IMR-90 (cell line): ENCODE results near the gene SLC39A11. TPM values are rescaled to one million over a fixed set of nuclear protein-coding genes. Genes with fewer than 3 reads are reported as not detected.
"Not testable (repeated sequence)": the region's sequence is repeated elsewhere in the genome, so short reads cannot be mapped to it uniquely, and the experiment has no call there.

Experiments
- ATAC-seq: fragments of 200-7000 bp; cut with Tn5 transposase; 2 replicates; pipeline ENCODE4 v1.9.1; 2020; ENCODE audit warnings: low read depth, mild to moderate bottlenecking, moderate library complexity
- BruUV-seq: library from RNA; stranded (reverse); fragments of 400-500 nt; replicated peaks from 2 replicates; lab custom pipeline; 2021; lab: Mats Ljungman, UMichigan
- CTCF ChIA-PET: fragments of 300-600 bp; formaldehyde crosslinking; extraction: SDS; loops from one replicate; lab custom pipeline; 2021; ENCODE audit warnings: antibody characterized with exemption; lab: Yijun Ruan, JAX
- POLR2A ChIA-PET: fragments of 300-600 bp; sonication (Branson Sonifier 250); formaldehyde crosslinking; loops from one replicate; lab custom pipeline; 2022; ENCODE audit warnings: antibody characterized with exemption; ENCODE audit not compliant: unreplicated experiment; lab: Charles Lee
- DNase-seq: peaks from one replicate; pipeline ENCODE4 v3.0.0; 2013
- H2AFZ ChIP-seq: replicated peaks from 2 replicates; pipeline ENCODE3; 2013; ENCODE audit warnings: low read length, mild to moderate bottlenecking; ENCODE audit not compliant: poor library complexity
- H2AK5ac ChIP-seq: 2 replicates; pipeline ENCODE4 v1.6.1; 2013; ENCODE audit warnings: low read depth, low read length, inconsistent platforms
- H2AK9ac ChIP-seq: replicated peaks from 2 replicates; pipeline ENCODE3; 2013; ENCODE audit warnings: mild to moderate bottlenecking, low read depth, low read length, moderate library complexity; ENCODE audit not compliant: poor library complexity
- H2BK120ac ChIP-seq: 2 replicates; pipeline ENCODE4 v1.6.1; 2013; ENCODE audit warnings: low read depth, low read length, inconsistent platforms
- H2BK15ac ChIP-seq: 3 replicates; pipeline ENCODE4 v1.6.1; 2013; ENCODE audit warnings: low read depth, low read length, inconsistent platforms
- H2BK20ac ChIP-seq: 2 replicates; pipeline ENCODE4 v1.6.1; 2013; ENCODE audit warnings: low read depth, mild to moderate bottlenecking, inconsistent platforms, low read length, moderate library complexity
- H2BK5ac ChIP-seq: 2 replicates; pipeline ENCODE4 v1.6.1; 2013; ENCODE audit warnings: mild to moderate bottlenecking, low read depth, low read length, inconsistent platforms; ENCODE audit not compliant: poor library complexity, severe bottlenecking
- H3K14ac ChIP-seq: replicated peaks from 2 replicates; pipeline ENCODE4 v1.6.1; 2013; ENCODE audit warnings: low read depth, low read length, inconsistent platforms
- H3K18ac ChIP-seq: 2 replicates; pipeline ENCODE4 v1.6.1; 2013; ENCODE audit warnings: low read depth, low read length, control low read depth
- H3K23ac ChIP-seq: 2 replicates; pipeline ENCODE4 v1.6.1; 2013; ENCODE audit warnings: low read depth, low read length, inconsistent platforms
- H3K27ac ChIP-seq: 2 replicates; pipeline ENCODE4 v1.5.1; 2013; ENCODE audit warnings: mild to moderate bottlenecking, control low read depth, low read length; ENCODE audit not compliant: insufficient read depth
- H3K27me3 ChIP-seq: 2 replicates; pipeline ENCODE4 v1.6.1; 2013; ENCODE audit warnings: low read length; ENCODE audit not compliant: control insufficient read depth, insufficient read depth
- H3K36me3 ChIP-seq: 2 replicates; pipeline ENCODE4 v1.6.1; 2013; ENCODE audit warnings: low read length, mixed read lengths; ENCODE audit not compliant: control insufficient read depth, insufficient read depth
- H3K4ac ChIP-seq: 2 replicates; pipeline ENCODE4 v1.6.1; 2013; ENCODE audit warnings: low read depth, low read length, inconsistent platforms
- H3K4me1 ChIP-seq: 2 replicates; pipeline ENCODE4 v1.6.1; 2013; ENCODE audit warnings: low read length, mixed read lengths; ENCODE audit not compliant: control insufficient read depth, insufficient read depth
- H3K4me2 ChIP-seq: 2 replicates; pipeline ENCODE4 v1.6.1; 2013; ENCODE audit warnings: low read depth, mild to moderate bottlenecking, control low read depth, low read length, moderate library complexity
- H3K4me3 ChIP-seq: 2 replicates; pipeline ENCODE4 v1.5.1; 2013; ENCODE audit warnings: low read depth, mild to moderate bottlenecking, control low read depth, low read length, moderate library complexity; ENCODE audit not compliant: insufficient read depth
- H3K56ac ChIP-seq: 2 replicates; pipeline ENCODE4 v1.6.1; 2013; ENCODE audit warnings: low read length, inconsistent platforms; ENCODE audit not compliant: insufficient read depth; ENCODE audit errors: extremely low read depth
- H3K79me1 ChIP-seq, 2 experiments: 2 replicates each; pipeline ENCODE4 v1.6.1; 2013; ENCODE audit warnings: low read length in 2 of 2, inconsistent platforms in 1 of 2, low read depth in 1 of 2
- H3K9ac ChIP-seq: 2 replicates; pipeline ENCODE4 v1.6.1; 2013; ENCODE audit warnings: low read depth, low read length, control low read depth
- H3K9me1 ChIP-seq: 2 replicates; pipeline ENCODE4 v1.6.1; 2013; ENCODE audit warnings: low read length, inconsistent platforms; ENCODE audit not compliant: insufficient read depth
- H3K9me3 ChIP-seq: 2 replicates; pipeline ENCODE4 v1.6.1; 2013; ENCODE audit warnings: low read length; ENCODE audit not compliant: control insufficient read depth, insufficient read depth
- H4K20me1 ChIP-seq: 2 replicates; pipeline ENCODE4 v1.6.1; 2013; ENCODE audit warnings: low read length, inconsistent platforms; ENCODE audit not compliant: insufficient read depth
- H4K5ac ChIP-seq: 2 replicates; pipeline ENCODE4 v1.6.1; 2013; ENCODE audit warnings: mild to moderate bottlenecking, low read depth, low read length, control low read depth
- H4K8ac ChIP-seq, 2 experiments: 2 replicates each; pipeline ENCODE4 v1.6.1; 2013; ENCODE audit warnings: low read depth in 2 of 2, low read length in 2 of 2, control low read depth in 1 of 2, inconsistent platforms in 1 of 2
- H4K91ac ChIP-seq: 2 replicates; pipeline ENCODE4 v1.6.1; 2013; ENCODE audit warnings: low read depth, low read length, inconsistent platforms; ENCODE audit not compliant: insufficient read depth
- FOS ChIP-seq: fragments of 150-350 bp; IDR thresholded peaks from 2 replicates; pipeline ENCODE4 v1.6.1; 2016; ENCODE audit warnings: low read depth, low read length
- MAFK ChIP-seq: IDR thresholded peaks from 2 replicates; pipeline ENCODE4 v1.6.1; 2012; ENCODE audit warnings: low read depth, low read length, improper control_type of control experiment
- WGBS, 2 experiments: methylation state at CpG; one replicate each; pipeline versions ENCODE4 v1.1.5 to v1.1.7; 2013; ENCODE audit warnings: missing lambda C conversion rate in 2 of 2; ENCODE audit not compliant: insufficient read length in 1 of 2; ENCODE audit errors: extremely low coverage in 2 of 2; 5-methylcytosine and 5-hydroxymethylcytosine counted together
- dilution Hi-C: fragments of 300-500 bp; cut with HindIII; formaldehyde crosslinking; loops from one replicate; pipeline ENCODE4 v1.14.3; 2018; ENCODE audit warnings: low sequenced_read_pairs; ENCODE audit not compliant: unreplicated experiment
- in situ Hi-C: fragments of 300-500 bp; cut with MboI; formaldehyde crosslinking; loops from 3 replicates; pipeline ENCODE4 v1.14.3; 2019; ENCODE audit warnings: low sequenced_read_pairs, inconsistent platforms, mixed read lengths
- intact Hi-C: fragments of 100-400 bp; cut with micrococcal nuclease; formaldehyde crosslinking; loops from 2 replicates; pipeline ENCODE4 v1.10.0; 2022
- polyA plus RNA-seq, 3 experiments: library from polyadenylated mRNA; depleted of rRNA; stranded (reverse); fragments of >200 nt; gene quantifications; 2 replicates each; pipeline ENCODE4 v1.2.3, GENCODE V29; 2012; ENCODE audit warnings: low replicate concordance in 1 of 3
- total RNA-seq: library from RNA; depleted of rRNA; stranded (reverse); fragments of >200 nt; gene quantifications from 2 replicates; pipeline ENCODE4 v1.2.3, GENCODE V29; 2012

Gene SLC39A11
- total and polyA plus RNA-seq, 2 of the 4 experiments (the other 2 are of a cell fraction), result 8.8 to 14.3 TPM

GRCh38 chr17:73067699-73068098, 24.8 kb downstream of the SLC39A11 start:
- H3K36me3 ChIP-seq, H4K8ac ChIP-seq, H3K9ac ChIP-seq, H2BK120ac ChIP-seq, H2AK9ac ChIP-seq, H3K56ac ChIP-seq, H4K5ac ChIP-seq, H3K4ac ChIP-seq, H2AFZ ChIP-seq, H3K4me3 ChIP-seq, H3K9me3 ChIP-seq, dilution Hi-C loops, H3K14ac ChIP-seq, H4K91ac ChIP-seq, H3K4me2 ChIP-seq, H3K27me3 ChIP-seq, in situ Hi-C loops, H3K18ac ChIP-seq, POLR2A ChIA-PET, BruUV-seq, H2BK20ac ChIP-seq, H2AK5ac ChIP-seq, H3K23ac ChIP-seq: not testable (repeated sequence)
- Histone ChIP-seq H3K4me1 (peaks cover 43% of the 10 kb centered on the region), H4K20me1 (peaks cover 12% of the 10 kb centered on the region), H3K79me1 (peaks cover 7 to 17% of the 10 kb centered on the region in 2 experiments; a peak in 1 of 4 replicates), H3K27ac (peak overlapping the region; percentile 89; the same call in 1 of the 2 replicates), H2BK5ac (peak overlapping the region; percentile 91), H3K9me1 (peaks cover 27% of the 10 kb centered on the region), H2BK15ac (0 out of 3 replicates have a peak overlapping the region, but pooled peaks have one; percentile 81)
- ATAC-seq (peak; percentile 79), DNase-seq (peak; percentile 99)
- peak; percentile 25; the same call in 1 of the 2 replicates for TF ChIP-seq FOS
- 0 out of 2 replicates have a peak, but pooled peaks have one; percentile 0 for TF ChIP-seq MAFK
- intact Hi-C loops, result loop anchor here (5.0 kb wide), 1 partner anchor 80 kb away; no protein-coding TSS in a partner anchor
- no CpG with 5 or more reads among the region's 2 CpGs for WGBS, 2 experiments
- CTCF ChIA-PET, result interaction anchor here (1.6 kb wide), 1 partner anchor 82 kb away, joined by 4 read pairs; no protein-coding TSS in a partner anchor
